Left cardiac atrium (tissue), 4 donors: ENCODE results near the gene HHATL. TPM values are rescaled to one million over a fixed set of nuclear protein-coding genes. Genes with fewer than 3 reads are reported as not detected.

ENCODE experiments used
- ATAC-seq, 2 donors: fragments of 200-7000 bp; cut with Tn5 transposase; one replicate each; pipeline ENCODE4 v1.9.1; 2020; ENCODE audit warnings: mild to moderate bottlenecking in 2 of 2, moderate library complexity in 2 of 2
- DNase-seq: peaks from one replicate; pipeline ENCODE4 v3.0.0-alpha.2; 2020
- intact Hi-C, 2 donors: fragments of 100-400 bp; cut with DNase I; formaldehyde crosslinking; loops; one replicate each; pipeline versions ENCODE4 v1.14.1 to v1.15.1; 2022 to 2023
- total RNA-seq, 2 donors: library from RNA; stranded (reverse); fragmentation: NEBNext Ultra II Directional; extraction: Animal tissue kit (Norgen Biotek cat#: 25700); gene quantifications; one replicate each; pipeline ENCODE4 v1.2.1, GENCODE V29; 2021
- donor health status: DM: no; HTN: yes; CAD: no.
- donor health status: DM: no; HTN: yes; CAD: no; lungs with severe emphysema.
- donor health status: DM: yes; HTN: yes; CAD: no.
- donor health status: Dilated cardiomyopathy.

Gene HHATL
- total RNA-seq, 2 donors from 2014 or later: 431 to 706 TPM

- peak in 1 of 2 donors; percentile 10 for ATAC-seq
- intact Hi-C loops: no loop called here
- DNase-seq: no peak
These were observed 51.1 kb downstream of the HHATL start for GRCh38 chr3:42651248-42652091.

GRCh38 chr3:42649783-42650182 lies 52.8 kb downstream of the HHATL start:
- ATAC-seq: no peak
- intact Hi-C loops: loop anchor here in 1 of 2 donors (5.0 kb wide), 1 partner anchor 42 kb away; no protein-coding TSS in a partner anchor
- DNase-seq: no peak

GRCh38 chr3:42649006-42649405 lies 53.6 kb downstream of the HHATL start:
- intact Hi-C loops: loop anchor here in 1 of 2 donors (5.0 kb wide), 1 partner anchor 42 kb away; no protein-coding TSS in a partner anchor
- DNase-seq (no peak), ATAC-seq (no peak)

GRCh38 chr3:42647821-42648459 lies 54.7 kb downstream of the HHATL start:
- DNase-seq (no peak), ATAC-seq (no peak)
- intact Hi-C loops: loop anchor here in 1 of 2 donors (5.0 kb wide), 1 partner anchor 41 kb away; no protein-coding TSS in a partner anchor

Other genes with a start within 250 kb of the HHATL start
- gene VIPR1, start 200.2 kb downstream of the HHATL start, total RNA-seq: 1 to 10 TPM; 4.9 to 5.9 TPM
- gene SEC22C, start 120.8 kb downstream of the HHATL start, total RNA-seq: 10 to 100 TPM; 24.4 to 29.8 TPM
- 10 to 100 TPM; 13.4 to 14.1 TPM for gene SS18L2, start 111.9 kb downstream of the HHATL start, total RNA-seq
- gene NKTR, start 102.1 kb downstream of the HHATL start, total RNA-seq: 10 to 100 TPM; 26.5 to 35.9 TPM
- 100 to 1,000 TPM in 1 of 2 donors, 10 to 100 TPM in 1; 68.5 to 108 TPM for gene ZBTB47, start 49.1 kb downstream of the HHATL start, total RNA-seq
- gene KLHL40, start 17.3 kb downstream of the HHATL start, total RNA-seq: under 1 TPM in 1 of 2 donors, not detected in 1; 0.86 TPM
- gene CCDC13, start 70.5 kb upstream of the HHATL start, total RNA-seq: 1 to 10 TPM in 1 of 2 donors, not detected in 1; 1.0 TPM
- gene HIGD1A, start 101.7 kb upstream of the HHATL start, total RNA-seq: 100 to 1,000 TPM; 200 to 270 TPM
- gene ACKR2, start 106.6 kb upstream of the HHATL start, total RNA-seq: 1 to 10 TPM; 2.2 to 2.4 TPM
- gene CYP8B1, start 173.1 kb upstream of the HHATL start, total RNA-seq: not detected
- 1 to 10 TPM; 5.2 to 6.3 TPM for gene ZNF662, start 203.3 kb upstream of the HHATL start, total RNA-seq